Keratinocyte (primary cell): ENCODE results near the gene TJP3. TPM values are rescaled to one million over a fixed set of nuclear protein-coding genes. Genes with fewer than 3 reads are reported as not detected.

Experiments
- DNase-seq: peaks from one replicate; pipeline ENCODE4 v3.0.0-alpha.2; 2011; ENCODE audit warnings: low read depth, missing footprints, low spot score
- FAIRE-seq: peaks from 2 replicates; lab custom pipeline; 2011; peaks lifted over from hg19 to GRCh38; lab: Jason Lieb, UNC
- H2AFZ ChIP-seq: 2 replicates; pipeline ENCODE4 v1.6.0; 2012; ENCODE audit warnings: low read length, control low read depth, inconsistent platforms; ENCODE audit not compliant: control insufficient read depth
- H3K27ac ChIP-seq: 2 replicates; pipeline ENCODE4 v1.5.1; 2011; ENCODE audit warnings: low read length; ENCODE audit not compliant: control insufficient read depth, insufficient read depth
- H3K27me3 ChIP-seq: 3 replicates; pipeline ENCODE4 v1.6.0; 2011; ENCODE audit warnings: low read length; ENCODE audit not compliant: control insufficient read depth, insufficient read depth; ENCODE audit errors: extremely low read depth
- H3K36me3 ChIP-seq, 2 experiments: 2 replicates in 1 of 2; 3 replicates in 1 of 2; pipeline ENCODE4 v1.5.1; 2011; ENCODE audit warnings: low read length in 2 of 2, mild to moderate bottlenecking in 1 of 2; ENCODE audit not compliant: control insufficient read depth in 2 of 2, insufficient read depth in 2 of 2; ENCODE audit errors: extremely low read depth in 1 of 2
- H3K4me1 ChIP-seq: 3 replicates; pipeline ENCODE4 v1.5.1; 2011; ENCODE audit warnings: low read length; ENCODE audit not compliant: control insufficient read depth, insufficient read depth; ENCODE audit errors: extremely low read depth
- H3K4me2 ChIP-seq: 3 replicates; pipeline ENCODE4 v1.6.0; 2011; ENCODE audit warnings: low read depth, low read length; ENCODE audit not compliant: control insufficient read depth, insufficient read depth; ENCODE audit errors: extremely low read depth
- H3K4me3 ChIP-seq, 3 experiments: fragments of 200-600 bp in 1 of 3; sonication (generic) in 1 of 3; 2 replicates in 2 of 3; 3 replicates in 1 of 3; pipeline ENCODE4 v1.5.1; 2011 to 2016; ENCODE audit warnings: low read length in 3 of 3, mild to moderate bottlenecking in 3 of 3, control low read depth in 2 of 3, inconsistent platforms in 1 of 3, low read depth in 1 of 3, mixed read lengths in 1 of 3, mixed run types in 1 of 3, moderate library complexity in 1 of 3; ENCODE audit not compliant: control insufficient read depth in 2 of 3, insufficient read depth in 2 of 3; ENCODE audit errors: extremely low read depth in 1 of 3
- H3K79me2 ChIP-seq: 2 replicates; pipeline ENCODE4 v1.6.0; 2012; ENCODE audit warnings: low read length; ENCODE audit not compliant: control insufficient read depth, insufficient read depth
- H3K9ac ChIP-seq: 3 replicates; pipeline ENCODE4 v1.6.0; 2011; ENCODE audit warnings: low read length; ENCODE audit not compliant: control insufficient read depth, insufficient read depth; ENCODE audit errors: extremely low read depth
- H3K9me1 ChIP-seq: 3 replicates; pipeline ENCODE4 v1.6.0; 2011; ENCODE audit warnings: low read length; ENCODE audit not compliant: control insufficient read depth, insufficient read depth; ENCODE audit errors: extremely low read depth
- H3K9me3 ChIP-seq: 2 replicates; pipeline ENCODE4 v1.5.1; 2012; ENCODE audit warnings: low read depth, low read length; ENCODE audit not compliant: control insufficient read depth
- H4K20me1 ChIP-seq: 3 replicates; pipeline ENCODE4 v1.6.0; 2011; ENCODE audit warnings: low read length; ENCODE audit not compliant: control insufficient read depth, insufficient read depth; ENCODE audit errors: extremely low read depth
- CTCF ChIP-seq, 3 experiments: IDR thresholded peaks in 1 of 3; conservative IDR thresholded peaks in 1 of 3; optimal IDR thresholded peaks in 1 of 3; 2 replicates in 2 of 3; 3 replicates in 1 of 3; pipeline versions ENCODE3 to v1.5.1; 2011; ENCODE audit warnings: low read length in 3 of 3, mild to moderate bottlenecking in 3 of 3, moderate library complexity in 2 of 3, control low read depth in 1 of 3, inconsistent platforms in 1 of 3; ENCODE audit not compliant: insufficient read depth in 2 of 3; ENCODE audit errors: extremely low read depth in 1 of 3
- EZH2 ChIP-seq: IDR thresholded peaks from one replicate; pipeline ENCODE4 v1.6.1; 2012; ENCODE audit warnings: inconsistent platforms, mild to moderate bottlenecking, low read length, moderate library complexity
- dilution Hi-C: fragments of 300-500 bp; cut with MboI; formaldehyde crosslinking; loops from one replicate; pipeline ENCODE4 v1.7.0; 2020; ENCODE audit warnings: low sequenced_read_pairs; ENCODE audit not compliant: extremely low pct_ligation_motif_present
- polyA plus RNA-seq, 5 experiments: library from polyadenylated mRNA; depleted of rRNA in 3 of 5; stranded (reverse) in 3 of 5; stranded (forward) in 1 of 5; unstranded in 1 of 5; fragments of >200 nt; gene quantifications; 1 replicate in 1 of 5; 2 replicates in 3 of 5; 3 replicates in 1 of 5; pipeline versions ENCODE4 v1.2.1 to v1.2.3, GENCODE V29; 2011 to 2012; ENCODE audit warnings: missing spikeins in 2 of 5, low read depth in 1 of 5, low replicate concordance in 1 of 5

Gene TJP3
- polyA plus RNA-seq, 1 donor (not counting 4 experiments of a cell fraction or from before 2014, with no cell fraction given) = 0.08 TPM

DNA sequence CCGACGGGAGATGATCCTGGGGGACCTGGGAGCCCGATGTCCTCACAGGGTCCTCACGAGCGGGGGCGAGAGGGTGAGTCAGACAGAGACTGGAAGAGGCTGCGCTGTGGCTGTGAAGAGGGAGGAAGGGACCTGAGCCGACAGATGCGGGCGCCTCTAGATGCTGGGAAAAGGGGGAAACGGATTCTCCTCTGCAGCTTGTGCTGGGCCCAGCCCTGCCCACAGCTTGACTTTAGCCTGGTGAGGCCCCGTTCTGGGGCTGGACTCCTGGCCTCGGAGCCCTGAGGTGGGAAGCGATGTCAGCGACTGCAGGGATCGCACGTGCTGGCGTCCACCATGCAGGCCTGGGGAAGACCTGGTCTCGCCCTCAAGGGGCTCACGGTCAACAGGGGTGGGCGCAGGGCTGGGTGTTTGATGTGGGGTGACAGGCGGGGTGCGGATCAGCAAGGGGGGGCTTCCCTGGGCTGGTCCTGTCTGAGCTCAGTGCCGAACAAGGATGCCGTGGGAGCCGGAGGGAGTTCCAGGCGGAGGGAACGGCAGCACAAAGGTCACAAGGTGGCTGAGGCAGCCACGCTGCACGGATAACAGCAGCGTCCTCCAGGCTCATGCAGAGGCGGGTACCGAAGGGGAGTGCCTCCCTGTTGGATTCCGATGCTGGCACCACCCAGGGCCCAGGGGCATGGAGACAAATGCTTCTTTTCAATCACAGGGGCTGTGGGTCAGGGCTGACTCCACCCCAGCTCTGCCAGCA, 39.7 kb upstream of the TJP3 start:
- Histone ChIP-seq H3K9me3 (no peaks in the 10 kb centered on the region), H3K9ac (no peak overlapping the region), H3K36me3 (peaks cover 4 to 9% of the 10 kb centered on the region in 2 experiments), H3K4me1 (peaks cover 7% of the 10 kb centered on the region), H3K79me2 (no peaks in the 10 kb centered on the region), H3K4me2 (no peak overlapping the region), H4K20me1 (peaks cover 13% of the 10 kb centered on the region), H3K27me3 (no peaks in the 10 kb centered on the region), H2AFZ (no peak overlapping the region), H3K4me3 (no peak overlapping the region), H3K27ac (no peak overlapping the region), H3K9me1 (no peaks in the 10 kb centered on the region)
- no peak for FAIRE-seq
- TF ChIP-seq CTCF (optimal IDR thresholded peaks at IDR 0.05 in 1 of 3, IDR thresholded peaks at IDR 0.05 in 1 of 3, conservative IDR thresholded peaks at IDR 0.05 in 1 of 3; ENCODE audit: extremely low read depth in 1 of 3, insufficient read depth in 2 of 3, low read length in 3 of 3) (no peak), EZH2 (no peak)
- dilution Hi-C loops = no loop called here
- DNase-seq = no peak

DNA sequence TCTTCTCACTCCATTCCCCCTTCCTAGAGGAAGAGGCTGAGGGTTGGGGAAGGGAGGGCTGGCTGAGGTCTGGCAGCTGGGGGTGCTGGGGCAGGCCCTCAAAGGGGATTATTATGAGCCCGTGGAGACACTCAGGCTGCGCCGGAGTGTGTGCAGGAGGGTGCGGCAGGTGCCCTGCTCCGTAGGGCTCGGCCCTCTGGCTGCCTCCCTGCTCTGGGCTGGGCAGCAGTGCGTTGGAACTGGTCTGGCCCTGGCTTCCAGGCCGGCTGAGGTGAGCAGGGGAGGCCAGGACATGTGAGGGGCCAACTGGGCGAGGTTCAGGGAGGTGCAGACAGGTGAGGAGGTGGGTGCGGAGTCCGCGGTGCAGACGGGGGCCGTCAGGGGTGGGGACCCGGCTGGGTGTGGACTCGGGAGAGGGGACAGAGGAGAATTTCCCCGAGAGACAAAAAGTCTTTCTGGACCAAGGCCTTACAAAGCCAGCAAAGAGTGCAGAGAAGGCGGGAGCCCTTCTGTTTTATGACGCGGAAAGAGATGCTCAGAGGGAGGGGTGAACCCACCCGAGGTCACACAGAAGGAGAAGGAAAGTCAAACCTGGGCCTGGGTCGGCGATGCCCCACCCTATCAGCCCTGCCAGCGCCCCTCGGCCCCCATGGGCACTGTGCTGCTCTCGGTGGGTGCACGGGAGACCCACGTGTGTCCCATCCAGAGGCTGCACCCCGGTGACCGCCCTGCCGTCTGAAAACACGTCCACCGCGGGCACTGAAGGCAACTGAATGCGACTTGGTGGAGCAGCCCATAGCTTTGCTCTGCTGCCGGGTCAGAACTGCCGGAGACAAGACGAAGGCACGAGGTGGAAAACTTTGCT, 38.9 kb upstream of the TJP3 start:
- no peaks in the 10 kb centered on the region for H3K79me2 ChIP-seq
- no peak overlapping the region for H3K4me2 ChIP-seq
- peaks cover 7% of the 10 kb centered on the region for H3K4me1 ChIP-seq
- TF ChIP-seq EZH2 (no peak), CTCF (optimal IDR thresholded peaks at IDR 0.05 in 1 of 3, IDR thresholded peaks at IDR 0.05 in 1 of 3, conservative IDR thresholded peaks at IDR 0.05 in 1 of 3; ENCODE audit: extremely low read depth in 1 of 3, insufficient read depth in 2 of 3, low read length in 3 of 3) (no peak)
- dilution Hi-C loops = no loop called here
- H3K4me3 ChIP-seq = no peak overlapping the region
- H3K27me3 ChIP-seq = no peaks in the 10 kb centered on the region
- DNase-seq = no peak
- no peak overlapping the region for H2AFZ ChIP-seq
- H3K9me3 ChIP-seq = no peaks in the 10 kb centered on the region
- FAIRE-seq = no peak
- peaks cover 17% of the 10 kb centered on the region for H4K20me1 ChIP-seq
- H3K9me1 ChIP-seq = no peaks in the 10 kb centered on the region
- peaks cover 0 to 4% of the 10 kb centered on the region in 2 experiments for H3K36me3 ChIP-seq
- no peak overlapping the region for H3K9ac ChIP-seq
- H3K27ac ChIP-seq = no peak overlapping the region
